Keratinocyte (primary cell): ENCODE data around the gene NME7. TPM values are rescaled to one million over a fixed set of nuclear protein-coding genes. Genes with fewer than 3 reads are reported as not detected.

ENCODE experiments used
- DNase-seq: peaks from one replicate; pipeline ENCODE4 v3.0.0-alpha.2; 2011; ENCODE audit warnings: low read depth, missing footprints, low spot score
- FAIRE-seq: peaks from 2 replicates; lab custom pipeline; 2011; peaks lifted over from hg19 to GRCh38; lab: Jason Lieb, UNC
- H2AFZ ChIP-seq: 2 replicates; pipeline ENCODE4 v1.6.0; 2012; ENCODE audit warnings: low read length, control low read depth, inconsistent platforms; ENCODE audit not compliant: control insufficient read depth
- H3K27ac ChIP-seq: 2 replicates; pipeline ENCODE4 v1.5.1; 2011; ENCODE audit warnings: low read length; ENCODE audit not compliant: control insufficient read depth, insufficient read depth
- H3K27me3 ChIP-seq: 3 replicates; pipeline ENCODE4 v1.6.0; 2011; ENCODE audit warnings: low read length; ENCODE audit not compliant: control insufficient read depth, insufficient read depth; ENCODE audit errors: extremely low read depth
- H3K36me3 ChIP-seq, 2 experiments: 2 replicates in 1 of 2; 3 replicates in 1 of 2; pipeline ENCODE4 v1.5.1; 2011; ENCODE audit warnings: low read length in 2 of 2, mild to moderate bottlenecking in 1 of 2; ENCODE audit not compliant: control insufficient read depth in 2 of 2, insufficient read depth in 2 of 2; ENCODE audit errors: extremely low read depth in 1 of 2
- H3K4me1 ChIP-seq: 3 replicates; pipeline ENCODE4 v1.5.1; 2011; ENCODE audit warnings: low read length; ENCODE audit not compliant: control insufficient read depth, insufficient read depth; ENCODE audit errors: extremely low read depth
- H3K4me2 ChIP-seq: 3 replicates; pipeline ENCODE4 v1.6.0; 2011; ENCODE audit warnings: low read depth, low read length; ENCODE audit not compliant: control insufficient read depth, insufficient read depth; ENCODE audit errors: extremely low read depth
- H3K4me3 ChIP-seq, 3 experiments: fragments of 200-600 bp in 1 of 3; sonication (generic) in 1 of 3; 2 replicates in 2 of 3; 3 replicates in 1 of 3; pipeline ENCODE4 v1.5.1; 2011 to 2016; ENCODE audit warnings: low read length in 3 of 3, mild to moderate bottlenecking in 3 of 3, control low read depth in 2 of 3, inconsistent platforms in 1 of 3, low read depth in 1 of 3, mixed read lengths in 1 of 3, mixed run types in 1 of 3, moderate library complexity in 1 of 3; ENCODE audit not compliant: control insufficient read depth in 2 of 3, insufficient read depth in 2 of 3; ENCODE audit errors: extremely low read depth in 1 of 3
- H3K79me2 ChIP-seq: 2 replicates; pipeline ENCODE4 v1.6.0; 2012; ENCODE audit warnings: low read length; ENCODE audit not compliant: control insufficient read depth, insufficient read depth
- H3K9ac ChIP-seq: 3 replicates; pipeline ENCODE4 v1.6.0; 2011; ENCODE audit warnings: low read length; ENCODE audit not compliant: control insufficient read depth, insufficient read depth; ENCODE audit errors: extremely low read depth
- H3K9me1 ChIP-seq: 3 replicates; pipeline ENCODE4 v1.6.0; 2011; ENCODE audit warnings: low read length; ENCODE audit not compliant: control insufficient read depth, insufficient read depth; ENCODE audit errors: extremely low read depth
- H3K9me3 ChIP-seq: 2 replicates; pipeline ENCODE4 v1.5.1; 2012; ENCODE audit warnings: low read depth, low read length; ENCODE audit not compliant: control insufficient read depth
- H4K20me1 ChIP-seq: 3 replicates; pipeline ENCODE4 v1.6.0; 2011; ENCODE audit warnings: low read length; ENCODE audit not compliant: control insufficient read depth, insufficient read depth; ENCODE audit errors: extremely low read depth
- EZH2 ChIP-seq: IDR thresholded peaks from one replicate; pipeline ENCODE4 v1.6.1; 2012; ENCODE audit warnings: inconsistent platforms, mild to moderate bottlenecking, low read length, moderate library complexity
- dilution Hi-C: fragments of 300-500 bp; cut with MboI; formaldehyde crosslinking; loops from one replicate; pipeline ENCODE4 v1.7.0; 2020; ENCODE audit warnings: low sequenced_read_pairs; ENCODE audit not compliant: extremely low pct_ligation_motif_present
- polyA plus RNA-seq, 5 experiments: library from polyadenylated mRNA; depleted of rRNA in 3 of 5; stranded (reverse) in 3 of 5; stranded (forward) in 1 of 5; unstranded in 1 of 5; fragments of >200 nt; gene quantifications; 1 replicate in 1 of 5; 2 replicates in 3 of 5; 3 replicates in 1 of 5; pipeline versions ENCODE4 v1.2.1 to v1.2.3, GENCODE V29; 2011 to 2012; ENCODE audit warnings: missing spikeins in 2 of 5, low read depth in 1 of 5, low replicate concordance in 1 of 5
- TF ChIP-seq, protein P1 (sequence below), 3 experiments: IDR thresholded peaks in 1 of 3; conservative IDR thresholded peaks in 1 of 3; optimal IDR thresholded peaks in 1 of 3; 2 replicates in 2 of 3; 3 replicates in 1 of 3; pipeline versions ENCODE3 to v1.5.1; 2011; ENCODE audit warnings: low read length in 3 of 3, mild to moderate bottlenecking in 3 of 3, moderate library complexity in 2 of 3, control low read depth in 1 of 3, inconsistent platforms in 1 of 3; ENCODE audit not compliant: insufficient read depth in 2 of 3; ENCODE audit errors: extremely low read depth in 1 of 3

Gene NME7
- polyA plus RNA-seq, 1 donor (not counting 4 experiments of a cell fraction or from before 2014, with no cell fraction given), result 52.9 TPM

DNA sequence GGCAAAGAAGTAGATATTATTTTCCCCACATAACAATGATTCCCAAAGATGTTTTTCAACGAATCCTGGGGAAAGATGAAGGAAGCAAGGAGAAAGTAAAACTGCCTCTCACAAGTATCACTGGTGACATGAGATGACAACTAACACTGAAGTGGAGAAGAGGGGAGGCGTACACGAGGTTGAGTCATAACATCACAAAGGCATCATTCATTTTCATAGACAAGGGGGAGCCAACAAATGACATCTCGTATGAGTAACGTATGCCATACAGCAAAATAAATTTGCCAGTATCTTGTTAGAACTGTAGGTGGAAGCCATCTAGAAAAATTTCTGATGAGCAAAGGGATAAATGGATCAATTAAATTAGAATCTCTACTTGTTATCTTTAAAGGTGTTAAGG, 204.5 kb downstream of the NME7 start:
- FAIRE-seq, result no peak

DNA sequence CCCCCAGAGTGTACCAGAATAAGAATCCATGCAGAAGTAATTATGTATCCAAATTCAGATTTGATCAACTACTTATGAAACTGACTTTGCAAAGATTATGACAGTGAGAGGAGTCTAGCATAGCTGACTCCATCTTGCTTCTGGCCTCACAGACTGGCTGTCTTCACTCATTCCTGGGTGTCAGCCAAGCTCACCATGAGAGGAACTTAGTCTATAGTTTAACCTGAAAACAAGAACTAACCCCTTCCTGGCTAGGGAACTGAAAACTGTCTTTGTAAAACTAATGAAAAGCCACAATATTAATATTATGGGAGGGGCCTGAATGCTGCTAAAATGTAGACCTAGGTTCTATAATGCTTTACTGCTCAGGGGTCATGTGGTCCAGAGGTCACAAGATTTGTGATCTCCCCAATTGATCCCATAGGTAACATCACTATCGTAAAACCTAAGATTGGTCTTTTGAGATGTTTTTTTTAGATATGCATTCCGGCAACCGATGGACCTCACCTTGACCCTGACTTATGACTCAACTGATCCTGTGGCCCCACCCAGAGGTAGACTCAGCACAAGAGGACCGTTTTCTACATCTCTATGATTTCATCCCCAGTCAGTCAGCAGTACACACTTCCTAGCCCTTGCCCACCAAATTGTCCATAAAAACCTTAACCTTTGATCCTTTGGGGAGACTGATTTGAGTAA, 206.0 kb downstream of the NME7 start:
- DNase-seq (no peak), FAIRE-seq (no peak)
- Histone ChIP-seq H3K9me1 (no peaks in the 10 kb centered on the region), H3K4me3 (no peak overlapping the region), H3K27ac (no peak overlapping the region), H3K9ac (no peak overlapping the region), H3K4me1 (peaks cover 12% of the 10 kb centered on the region), H3K27me3 (no peaks in the 10 kb centered on the region), H3K9me3 (no peaks in the 10 kb centered on the region), H2AFZ (no peak overlapping the region), H4K20me1 (no peaks in the 10 kb centered on the region), H3K36me3 (no peaks in the 10 kb centered on the region), H3K79me2 (no peaks in the 10 kb centered on the region), H3K4me2 (no peak overlapping the region)
- dilution Hi-C loops, result no loop called here
- TF ChIP-seq EZH2, result no peak
- TF ChIP-seq, protein P1, sequence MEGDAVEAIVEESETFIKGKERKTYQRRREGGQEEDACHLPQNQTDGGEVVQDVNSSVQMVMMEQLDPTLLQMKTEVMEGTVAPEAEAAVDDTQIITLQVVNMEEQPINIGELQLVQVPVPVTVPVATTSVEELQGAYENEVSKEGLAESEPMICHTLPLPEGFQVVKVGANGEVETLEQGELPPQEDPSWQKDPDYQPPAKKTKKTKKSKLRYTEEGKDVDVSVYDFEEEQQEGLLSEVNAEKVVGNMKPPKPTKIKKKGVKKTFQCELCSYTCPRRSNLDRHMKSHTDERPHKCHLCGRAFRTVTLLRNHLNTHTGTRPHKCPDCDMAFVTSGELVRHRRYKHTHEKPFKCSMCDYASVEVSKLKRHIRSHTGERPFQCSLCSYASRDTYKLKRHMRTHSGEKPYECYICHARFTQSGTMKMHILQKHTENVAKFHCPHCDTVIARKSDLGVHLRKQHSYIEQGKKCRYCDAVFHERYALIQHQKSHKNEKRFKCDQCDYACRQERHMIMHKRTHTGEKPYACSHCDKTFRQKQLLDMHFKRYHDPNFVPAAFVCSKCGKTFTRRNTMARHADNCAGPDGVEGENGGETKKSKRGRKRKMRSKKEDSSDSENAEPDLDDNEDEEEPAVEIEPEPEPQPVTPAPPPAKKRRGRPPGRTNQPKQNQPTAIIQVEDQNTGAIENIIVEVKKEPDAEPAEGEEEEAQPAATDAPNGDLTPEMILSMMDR (optimal IDR thresholded peaks at IDR 0.05 in 1 of 3, IDR thresholded peaks at IDR 0.05 in 1 of 3, conservative IDR thresholded peaks at IDR 0.05 in 1 of 3; ENCODE audit: extremely low read depth in 1 of 3, insufficient read depth in 2 of 3, low read length in 3 of 3), result no peak

More for the DNA sequence above, 204.5 kb downstream of the NME7 start:
- Histone ChIP-seq H3K9ac (no peak overlapping the region), H3K4me3 (no peak overlapping the region), H3K9me1 (no peaks in the 10 kb centered on the region), H3K27me3 (no peaks in the 10 kb centered on the region), H3K36me3 (no peaks in the 10 kb centered on the region), H3K9me3 (no peaks in the 10 kb centered on the region), H3K79me2 (no peaks in the 10 kb centered on the region), H3K4me1 (peaks cover 12% of the 10 kb centered on the region), H4K20me1 (no peaks in the 10 kb centered on the region), H3K4me2 (no peak overlapping the region), H2AFZ (no peak overlapping the region), H3K27ac (no peak overlapping the region)
- no peak for TF ChIP-seq EZH2
- TF ChIP-seq, protein P1 (optimal IDR thresholded peaks at IDR 0.05 in 1 of 3, IDR thresholded peaks at IDR 0.05 in 1 of 3, conservative IDR thresholded peaks at IDR 0.05 in 1 of 3; ENCODE audit: extremely low read depth in 1 of 3, insufficient read depth in 2 of 3, low read length in 3 of 3), result no peak
- dilution Hi-C loops, result no loop called here
- DNase-seq, result no peak
